CD4-positive, alpha-beta T cell treated with Interleukin-21 for 1 hour (primary cell): ENCODE results near the gene VPS13C.

Experiments
- DNase-seq: peaks from one replicate; pipeline ENCODE4 v3.0.0-alpha.2; 2020

The VPS13C gene

DNA sequence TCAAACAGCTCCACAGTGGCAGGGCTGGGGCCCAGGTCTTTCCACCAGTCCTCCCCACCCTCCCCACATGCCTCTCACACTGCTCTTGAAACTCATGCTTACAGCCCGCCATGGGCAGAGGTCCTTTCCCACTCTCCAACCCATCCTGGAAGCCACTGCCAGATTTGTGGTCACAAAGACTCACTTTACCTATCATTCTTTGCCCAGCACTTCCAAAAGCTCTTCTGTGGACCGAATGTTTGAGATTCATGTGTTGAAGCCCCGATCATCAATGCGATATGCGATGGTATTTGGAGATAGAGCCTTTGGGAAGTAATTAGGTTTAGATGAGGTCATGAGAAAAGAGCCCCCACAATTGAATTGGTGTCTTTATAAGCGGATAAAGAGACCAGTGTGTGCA is 247.8 kb downstream of the VPS13C start:
- DNase-seq: no peak

DNA sequence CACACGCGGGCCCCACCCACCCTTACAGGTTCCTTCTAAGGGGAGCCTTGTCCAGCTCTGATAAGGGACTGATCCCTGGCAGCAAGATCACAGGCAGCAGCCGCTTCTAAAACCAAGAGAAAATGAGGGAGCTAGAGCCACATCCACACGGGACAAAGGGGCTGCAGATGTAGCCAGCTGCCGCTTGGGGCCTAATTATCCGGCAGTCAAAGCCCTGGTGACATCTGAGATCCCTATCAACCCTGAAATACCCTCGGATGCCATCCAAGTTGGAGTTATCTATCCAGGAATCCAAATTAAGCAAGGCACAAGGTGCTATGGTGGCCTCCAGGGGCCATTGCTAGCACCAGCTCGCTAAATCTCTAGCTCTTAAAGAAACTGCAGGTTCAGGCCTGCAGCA is 248.3 kb downstream of the VPS13C start:
- no peak for DNase-seq

DNA sequence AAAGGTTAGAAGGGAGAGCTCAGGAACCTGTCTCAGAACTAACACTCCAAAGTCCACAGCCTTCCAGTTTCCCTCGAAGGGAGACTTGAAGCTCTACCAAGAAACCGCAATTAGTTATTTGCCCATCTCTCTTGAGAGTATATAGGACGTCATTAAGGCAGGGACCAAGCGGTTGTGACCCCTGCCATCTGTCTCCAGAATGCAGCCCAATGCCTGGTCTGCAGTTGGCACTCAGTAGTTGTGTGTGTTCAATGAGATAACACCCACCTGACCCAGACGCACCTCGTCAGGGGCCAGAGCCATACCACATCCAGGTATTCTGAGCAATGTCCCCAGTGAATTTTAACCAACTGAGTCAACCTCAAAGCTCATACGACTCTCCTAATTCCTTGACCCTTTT is 251.0 kb downstream of the VPS13C start:
- DNase-seq: no peak

DNA sequence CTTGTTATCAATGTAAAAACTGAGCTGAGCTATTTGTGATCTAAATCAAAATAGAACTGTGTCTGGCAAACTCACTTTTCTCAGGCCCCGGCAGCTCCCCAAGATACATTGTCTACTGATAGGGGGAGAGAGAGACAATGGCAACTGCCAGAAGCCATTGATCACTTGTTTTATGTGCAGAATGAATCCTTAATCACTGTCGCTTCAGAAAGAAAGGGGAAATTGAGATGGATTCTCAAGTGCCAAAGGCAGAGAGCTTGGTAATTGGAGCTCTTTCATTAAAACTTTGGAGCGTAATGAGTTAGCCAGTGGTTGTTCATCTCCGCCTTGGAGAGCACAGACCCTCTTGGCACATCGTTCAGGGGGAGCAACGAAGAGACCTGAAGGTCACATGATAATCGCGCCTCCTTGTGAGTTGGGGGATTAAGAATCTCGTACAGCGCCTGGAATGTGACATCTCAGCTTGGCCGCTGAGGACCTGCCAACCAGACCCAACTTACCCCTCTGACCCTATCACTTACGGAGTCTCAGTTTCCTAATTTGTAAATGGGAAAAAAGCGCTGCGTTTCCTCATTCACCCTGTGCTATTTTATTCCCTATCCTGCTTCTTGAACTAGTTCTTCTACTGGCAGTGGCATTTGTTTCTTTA is 252.8 kb downstream of the VPS13C start:
- no peak for DNase-seq
